Choroid plexus epithelial cell (primary cell): ENCODE results near the gene RCCD1.

ENCODE experiments used
- DNase-seq: peaks from one replicate; pipeline ENCODE4 v3.0.0-alpha.2; 2010; ENCODE audit warnings: low read depth
- H3K4me3 ChIP-seq: 2 replicates; pipeline ENCODE4 v1.5.1; 2011; ENCODE audit warnings: low read depth, mild to moderate bottlenecking, control low read depth, low read length, moderate library complexity
- CTCF ChIP-seq: conservative IDR thresholded peaks from 2 replicates; pipeline ENCODE4 v1.5.1; 2011; ENCODE audit warnings: low read depth, mild to moderate bottlenecking, control low read depth, inconsistent platforms, low read length, moderate library complexity

The RCCD1 gene

GRCh38 chr15:90998737-90999136, 44.1 kb downstream of the RCCD1 start:
- no peak for DNase-seq
- no peak for TF ChIP-seq CTCF
- no peak overlapping the region for H3K4me3 ChIP-seq

GRCh38 chr15:91001209-91001608, 46.5 kb downstream of the RCCD1 start:
- no peak for TF ChIP-seq CTCF
- no peak for DNase-seq

GRCh38 chr15:91007266-91007665, 52.6 kb downstream of the RCCD1 start:
- no peak for DNase-seq
- no peak overlapping the region for H3K4me3 ChIP-seq
- no peak for TF ChIP-seq CTCF

More at GRCh38 chr15:91001209-91001608, 46.5 kb downstream of the RCCD1 start:
- no peak overlapping the region for H3K4me3 ChIP-seq
